HepG2 (cell line): ENCODE data around the gene ZNF181.

Source experiments
- CC2D1A ChIP-seq: sonication (generic); formaldehyde crosslinking; IDR thresholded peaks from 2 replicates; pipeline ENCODE4 v1.8.1; 2023; ENCODE audit warnings: mild to moderate bottlenecking, missing genetic modification reagents
- CTCF ChIP-seq: sonication (generic); formaldehyde crosslinking; IDR thresholded peaks from 2 replicates; pipeline ENCODE4 v1.5.0; 2020; ENCODE audit warnings: mild to moderate bottlenecking, missing genetic modification reagents, moderate library complexity
- MLLT10 ChIP-seq: sonication (generic); formaldehyde crosslinking; IDR thresholded peaks from 2 replicates; pipeline ENCODE4 v1.4.0; 2020; ENCODE audit warnings: missing genetic modification reagents
- POLR2AphosphoS5 ChIP-seq: IDR thresholded peaks from 2 replicates; pipeline ENCODE4 v1.6.1; 2012; ENCODE audit warnings: low read depth, low read length
- THAP7 ChIP-seq: sonication (generic); formaldehyde crosslinking; IDR thresholded peaks from 2 replicates; pipeline ENCODE4 v1.8.1; 2023; ENCODE audit warnings: mild to moderate bottlenecking, missing genetic modification reagents
- ZNF143 ChIP-seq: sonication (generic); formaldehyde crosslinking; IDR thresholded peaks from 2 replicates; pipeline ENCODE4 v1.4.0; 2020; ENCODE audit warnings: missing genetic modification reagents
- ZNF274 ChIP-seq: sonication (generic); formaldehyde crosslinking; IDR thresholded peaks from 2 replicates; pipeline ENCODE4 v1.5.1; 2020; ENCODE audit warnings: mild to moderate bottlenecking, missing genetic modification reagents
- ZNF672 ChIP-seq: sonication (generic); formaldehyde crosslinking; IDR thresholded peaks from 2 replicates; pipeline ENCODE4 v1.8.1; 2022; ENCODE audit warnings: missing genetic modification reagents

- TF ChIP-seq CTCF (CRISPR knock-in tag) (no peak), ZNF143 (CRISPR knock-in tag) (no peak), CC2D1A (CRISPR knock-in tag) (no peak), THAP7 (CRISPR knock-in tag) (no peak), POLR2AphosphoS5 (no peak), MLLT10 (CRISPR knock-in tag) (no peak), ZNF672 (no peak), ZNF274 (no peak)
These were observed 32.3 kb downstream of the ZNF181 start for GRCh38 chr19:34766386-34766785.
